Inflammatory macrophage treated with lipopolysaccharide for 1 hour (primary cell): ENCODE results near the gene CT45A6.
"Not testable (repeated sequence)": the region's sequence is repeated elsewhere in the genome, so short reads cannot be mapped to it uniquely, and the experiment has no call there.

Source experiments
- DNase-seq, 2 donors: peaks; one replicate each; pipeline ENCODE4 v3.0.0-alpha.2; 2020 to 2022

The CT45A6 gene

DNA sequence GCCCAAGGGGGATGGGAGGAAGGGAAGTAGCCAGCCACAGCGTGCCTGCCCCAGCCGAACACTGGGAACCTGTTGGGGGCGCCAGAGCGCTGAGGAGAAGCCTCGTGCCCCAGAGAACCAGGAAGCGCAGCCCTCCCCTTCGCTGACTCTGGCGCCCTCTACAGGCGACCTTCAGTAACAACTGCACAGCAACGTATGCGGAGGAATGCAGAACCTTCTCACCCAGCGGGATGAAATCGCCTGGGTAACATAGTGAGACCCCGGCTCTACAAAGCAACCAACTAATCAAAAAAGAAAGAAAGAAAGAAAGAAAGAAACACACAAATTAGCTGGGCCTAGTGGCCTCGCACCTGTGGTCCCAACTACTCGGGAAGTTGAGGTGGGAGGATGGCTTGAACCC is at the start of gene CT45A6:
CT45A6 (minus strand) TSS at position 101 of the 400 bp plus-strand sequence. CDS start 3,794 bp downstream, outside the sequence.
- not testable (repeated sequence) for DNase-seq

- DNase-seq: not testable (repeated sequence)
Measured at GRCh38 chrX:135837180-135837579, 34.6 kb upstream of the CT45A6 start, which contains the start of gene CT45A7. CT45A7 (minus strand) TSS chrX:135837280; CDS start chrX:135833533, 3,747 bp downstream.

GRCh38 chrX:135819912-135820311 is 17.3 kb upstream of the CT45A6 start, which contains the start of gene CT45A2:
CT45A2 (minus strand) TSS chrX:135820012; CDS start chrX:135816265, 3,747 bp downstream.
- not testable (repeated sequence) for DNase-seq

DNA sequence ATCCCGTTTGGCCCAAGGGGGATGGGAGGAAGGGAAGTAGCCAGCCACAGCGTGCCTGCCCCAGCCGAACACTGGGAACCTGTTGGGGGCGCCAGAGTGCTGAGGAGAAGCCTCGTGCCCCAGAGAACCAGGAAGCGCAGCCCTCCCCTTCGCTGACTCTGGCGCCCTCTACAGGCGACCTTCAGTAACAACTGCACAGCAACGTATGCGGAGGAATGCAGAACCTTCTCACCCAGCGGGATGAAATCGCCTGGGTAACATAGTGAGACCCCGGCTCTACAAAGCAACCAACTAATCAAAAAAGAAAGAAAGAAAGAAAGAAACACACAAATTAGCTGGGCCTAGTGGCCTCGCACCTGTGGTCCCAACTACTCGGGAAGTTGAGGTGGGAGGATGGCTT is 17.2 kb downstream of the CT45A6 start, which contains the start of gene CT45A5:
CT45A5 (minus strand) TSS at position 101 of the 400 bp plus-strand sequence. CDS start 3,774 bp downstream, outside the sequence.
- not testable (repeated sequence) for DNase-seq

DNA sequence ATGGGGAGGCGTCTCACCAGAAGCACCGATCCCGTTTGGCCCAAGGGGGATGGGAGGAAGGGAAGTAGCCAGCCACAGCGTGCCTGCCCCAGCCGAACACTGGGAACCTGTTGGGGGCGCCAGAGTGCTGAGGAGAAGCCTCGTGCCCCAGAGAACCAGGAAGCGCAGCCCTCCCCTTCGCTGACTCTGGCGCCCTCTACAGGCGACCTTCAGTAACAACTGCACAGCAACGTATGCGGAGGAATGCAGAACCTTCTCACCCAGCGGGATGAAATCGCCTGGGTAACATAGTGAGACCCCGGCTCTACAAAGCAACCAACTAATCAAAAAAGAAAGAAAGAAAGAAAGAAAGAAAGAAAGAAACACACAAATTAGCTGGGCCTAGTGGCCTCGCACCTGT is 34.5 kb downstream of the CT45A6 start, which contains the start of gene CT45A3:
CT45A3 (minus strand) TSS at position 101 of the 400 bp plus-strand sequence. CDS start 3,747 bp downstream, outside the sequence.
- not testable (repeated sequence) for DNase-seq

DNA sequence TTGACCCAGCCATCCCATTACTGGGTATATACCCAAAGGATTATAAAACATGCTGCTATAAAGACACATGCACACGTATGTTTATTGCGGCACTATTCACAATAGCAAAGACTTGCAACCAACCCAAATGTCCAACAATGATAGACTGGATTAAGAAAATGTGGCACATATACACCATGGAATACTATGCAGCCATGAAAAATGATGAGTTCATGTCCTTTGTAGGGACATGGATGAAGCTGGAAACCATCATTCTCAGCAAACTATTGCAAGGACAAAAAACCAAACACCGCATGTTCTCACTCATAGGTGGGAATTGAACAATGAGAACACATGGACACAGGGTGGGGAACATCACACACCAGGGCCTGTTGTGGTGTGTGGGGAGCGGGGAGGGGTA is 57.8 kb downstream of the CT45A6 start:
- DNase-seq: not testable (repeated sequence)
